GM11168 (cell line): Measurements from ENCODE around the gene AP1S2.

ENCODE experiments used
- in situ Hi-C: fragments of 300-500 bp; cut with MboI; formaldehyde crosslinking; loops from one replicate; pipeline ENCODE4 v1.12.0; 2022; ENCODE audit warnings: low sequenced_read_pairs; ENCODE audit not compliant: unreplicated experiment

AP1S2 gene

GRCh38 chrX:15814771-15815365, 39.7 kb downstream of the AP1S2 start:
- in situ Hi-C loops, result no loop called here

DNA sequence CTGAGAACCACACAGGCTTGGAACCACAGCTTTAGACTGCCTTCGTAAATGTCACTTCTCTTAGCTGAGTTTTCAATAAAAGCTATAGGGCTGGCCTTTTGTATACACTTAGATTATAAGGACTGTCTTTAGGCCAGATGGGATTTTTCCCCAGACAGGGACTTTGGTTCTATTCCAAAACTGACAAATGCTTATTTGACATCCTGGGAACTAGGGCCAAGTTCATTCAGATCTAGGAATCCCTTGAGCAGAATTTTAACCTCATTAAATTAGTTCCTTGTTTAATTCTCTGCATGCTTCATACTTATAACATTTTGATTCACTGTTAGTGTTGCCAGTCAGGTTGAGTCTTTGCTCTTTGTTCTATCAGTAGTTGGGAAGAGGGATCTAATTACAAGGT, 41.2 kb downstream of the AP1S2 start:
- in situ Hi-C loops, result no loop called here

DNA sequence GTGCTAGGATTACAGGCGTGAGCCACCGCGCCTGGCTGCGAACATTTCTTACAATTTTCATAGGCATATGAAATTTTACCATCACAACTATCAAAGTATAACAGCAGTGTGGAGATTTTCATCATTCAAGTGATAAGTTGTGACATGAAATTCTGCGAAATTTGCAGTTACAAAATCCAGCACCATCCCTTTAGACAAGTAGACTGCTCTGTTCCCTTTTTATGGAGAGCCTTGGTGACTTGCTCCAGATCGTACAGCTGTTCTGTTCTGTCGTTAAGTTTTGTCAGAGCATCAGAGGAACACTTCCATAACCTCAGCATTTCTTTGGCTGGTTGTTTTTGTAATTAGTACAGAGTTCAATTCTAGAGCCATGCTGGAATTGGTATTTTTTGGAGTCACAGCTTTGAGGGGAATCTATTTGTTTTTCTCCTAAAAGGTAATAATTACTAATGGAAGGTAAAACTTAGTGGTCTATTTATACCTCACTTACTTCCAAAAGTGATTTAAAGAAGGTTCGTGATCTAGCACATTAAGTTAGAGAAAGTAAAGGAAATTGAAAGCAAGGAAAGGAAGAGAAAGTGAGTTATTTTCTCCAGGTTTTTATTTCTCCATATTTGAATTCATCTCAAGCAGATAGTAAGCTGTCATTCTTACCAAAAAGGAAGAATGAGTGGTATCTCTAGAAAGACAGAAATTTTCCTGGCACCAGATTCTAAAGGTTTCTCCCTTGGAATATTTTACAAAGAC, 42.2 kb downstream of the AP1S2 start:
- in situ Hi-C loops, result no loop called here

- in situ Hi-C loops, result no loop called here
Observed at GRCh38 chrX:15808254-15808653, 46.4 kb downstream of the AP1S2 start.

- in situ Hi-C loops, result no loop called here
Observed at GRCh38 chrX:15804563-15804962, 50.0 kb downstream of the AP1S2 start.

- in situ Hi-C loops, result no loop called here
Observed at GRCh38 chrX:15797707-15798106, 56.9 kb downstream of the AP1S2 start.

DNA sequence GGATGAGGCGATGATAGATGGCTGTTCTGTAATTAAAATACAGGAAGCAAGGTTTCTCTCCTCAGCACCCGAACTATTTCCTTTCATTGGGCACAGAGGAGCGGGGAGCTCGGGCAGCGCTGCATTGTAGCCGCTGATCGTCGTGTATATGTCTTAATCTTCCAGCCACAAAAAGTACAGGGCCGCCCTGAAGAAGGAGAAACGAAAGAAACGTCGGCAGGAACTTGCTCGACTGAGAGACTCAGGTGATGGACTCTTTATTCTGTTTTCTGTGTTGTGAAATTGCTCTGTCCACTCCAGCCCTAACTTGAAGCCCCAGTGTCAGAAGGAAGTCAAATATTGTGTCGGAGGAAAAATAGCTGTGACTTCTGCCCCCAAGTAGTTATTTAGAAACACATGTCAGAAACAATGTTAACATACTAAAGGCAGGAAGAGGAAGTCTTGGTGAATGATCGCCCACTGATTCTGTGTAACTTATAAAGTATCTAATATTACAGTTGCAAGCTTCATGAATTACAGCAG, 63.8 kb downstream of the AP1S2 start:
- in situ Hi-C loops, result no loop called here

GRCh38 chrX:15789979-15790768, 64.4 kb downstream of the AP1S2 start, which contains the start of gene ZRSR2:
Gene ZRSR2, plus strand, starts transcription at chrX:15790484. Its CDS starts 12 bp downstream, at chrX:15790496.
- in situ Hi-C loops, result no loop called here

DNA sequence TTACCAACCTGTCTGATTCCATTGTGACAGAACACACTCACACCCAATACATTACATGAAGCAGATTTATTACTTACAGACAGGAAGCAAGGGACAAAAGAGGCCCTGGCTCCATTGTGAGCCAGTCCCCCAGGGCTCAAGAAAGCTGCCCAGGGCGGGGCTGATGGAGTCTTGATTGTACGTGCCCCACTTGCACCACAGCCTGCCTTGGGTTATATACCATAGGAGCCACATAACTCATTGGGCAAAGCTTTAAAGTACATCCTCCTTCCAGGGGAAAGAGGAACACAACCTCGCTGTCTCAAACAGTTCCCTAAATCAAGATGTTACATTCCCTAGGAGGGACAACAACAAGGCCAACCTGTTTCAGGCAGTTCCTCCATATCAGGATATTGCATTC, 67.7 kb downstream of the AP1S2 start:
- in situ Hi-C loops, result no loop called here

GRCh38 chrX:15785176-15785750, 69.3 kb downstream of the AP1S2 start:
- in situ Hi-C loops, result no loop called here

DNA sequence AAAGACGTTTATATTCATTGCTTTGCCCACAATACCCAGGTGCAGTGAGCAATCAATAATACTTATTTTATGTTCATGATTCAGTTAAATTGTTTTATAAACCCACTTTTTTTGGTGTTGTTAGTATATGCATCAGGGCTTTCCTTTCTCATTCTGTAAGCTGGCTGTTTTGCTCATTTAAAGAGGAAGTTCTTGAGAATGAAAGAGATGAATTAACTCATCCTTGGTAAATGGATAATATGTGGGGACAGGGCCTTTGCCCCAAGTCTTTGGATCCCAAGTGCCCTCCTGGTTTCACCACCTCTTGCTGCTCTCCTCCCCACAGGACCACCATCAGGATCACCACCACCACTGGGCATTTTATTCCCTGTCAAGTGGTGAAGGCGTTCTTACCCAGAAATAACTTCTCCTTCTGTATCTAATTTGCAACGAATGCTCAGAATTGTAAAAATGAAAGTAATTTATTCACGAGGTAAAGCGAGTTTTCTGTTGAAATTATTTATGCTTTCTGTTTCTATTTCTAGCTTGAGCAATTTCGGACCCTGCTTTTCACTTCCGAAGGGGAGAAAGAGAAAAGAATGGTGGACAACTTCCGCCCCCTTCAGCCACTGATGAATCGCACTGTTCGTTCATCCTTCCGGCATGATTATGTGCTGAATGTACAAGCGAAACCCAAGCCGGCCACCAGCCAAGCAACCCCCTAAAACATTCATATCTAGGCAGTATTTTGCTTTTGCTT, 72.5 kb downstream of the AP1S2 start:
- in situ Hi-C loops, result no loop called here
